ENCODE results near the gene SMARCE1.

DNA sequence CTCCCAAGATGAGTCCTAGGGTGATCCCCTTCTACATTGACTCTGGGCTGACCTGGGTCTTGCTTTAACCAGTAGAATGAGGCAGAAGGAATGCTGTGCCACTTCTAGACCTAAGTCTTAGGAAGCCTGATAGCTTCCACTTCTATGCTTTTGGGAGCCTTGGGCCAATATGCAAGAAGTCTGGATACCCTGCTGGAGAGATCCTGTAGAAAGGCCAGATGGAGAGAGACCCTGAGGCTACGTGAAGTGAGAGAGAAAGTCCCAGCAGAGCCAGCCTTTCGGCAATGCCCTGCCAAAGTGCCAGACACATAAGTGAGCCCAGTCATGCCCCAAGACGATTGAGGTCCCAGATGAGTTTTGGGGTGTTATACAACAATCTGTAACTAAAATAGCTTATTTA lies 15.6 kb upstream of the SMARCE1 start:
- no peak for TF ChIP-seq EZH2 (IDR thresholded peaks at IDR 0.05; ENCODE audit: low read length)
- TF ChIP-seq, protein P1, sequence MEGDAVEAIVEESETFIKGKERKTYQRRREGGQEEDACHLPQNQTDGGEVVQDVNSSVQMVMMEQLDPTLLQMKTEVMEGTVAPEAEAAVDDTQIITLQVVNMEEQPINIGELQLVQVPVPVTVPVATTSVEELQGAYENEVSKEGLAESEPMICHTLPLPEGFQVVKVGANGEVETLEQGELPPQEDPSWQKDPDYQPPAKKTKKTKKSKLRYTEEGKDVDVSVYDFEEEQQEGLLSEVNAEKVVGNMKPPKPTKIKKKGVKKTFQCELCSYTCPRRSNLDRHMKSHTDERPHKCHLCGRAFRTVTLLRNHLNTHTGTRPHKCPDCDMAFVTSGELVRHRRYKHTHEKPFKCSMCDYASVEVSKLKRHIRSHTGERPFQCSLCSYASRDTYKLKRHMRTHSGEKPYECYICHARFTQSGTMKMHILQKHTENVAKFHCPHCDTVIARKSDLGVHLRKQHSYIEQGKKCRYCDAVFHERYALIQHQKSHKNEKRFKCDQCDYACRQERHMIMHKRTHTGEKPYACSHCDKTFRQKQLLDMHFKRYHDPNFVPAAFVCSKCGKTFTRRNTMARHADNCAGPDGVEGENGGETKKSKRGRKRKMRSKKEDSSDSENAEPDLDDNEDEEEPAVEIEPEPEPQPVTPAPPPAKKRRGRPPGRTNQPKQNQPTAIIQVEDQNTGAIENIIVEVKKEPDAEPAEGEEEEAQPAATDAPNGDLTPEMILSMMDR (optimal IDR thresholded peaks at IDR 0.05 in 1 of 3, IDR thresholded peaks at IDR 0.05 in 1 of 3, conservative IDR thresholded peaks at IDR 0.05 in 1 of 3; ENCODE audit: extremely low read depth in 1 of 3, insufficient read depth in 2 of 3, low read length in 3 of 3) = no peak
